ENCODE measurements around the gene NHSL1.

DNA sequence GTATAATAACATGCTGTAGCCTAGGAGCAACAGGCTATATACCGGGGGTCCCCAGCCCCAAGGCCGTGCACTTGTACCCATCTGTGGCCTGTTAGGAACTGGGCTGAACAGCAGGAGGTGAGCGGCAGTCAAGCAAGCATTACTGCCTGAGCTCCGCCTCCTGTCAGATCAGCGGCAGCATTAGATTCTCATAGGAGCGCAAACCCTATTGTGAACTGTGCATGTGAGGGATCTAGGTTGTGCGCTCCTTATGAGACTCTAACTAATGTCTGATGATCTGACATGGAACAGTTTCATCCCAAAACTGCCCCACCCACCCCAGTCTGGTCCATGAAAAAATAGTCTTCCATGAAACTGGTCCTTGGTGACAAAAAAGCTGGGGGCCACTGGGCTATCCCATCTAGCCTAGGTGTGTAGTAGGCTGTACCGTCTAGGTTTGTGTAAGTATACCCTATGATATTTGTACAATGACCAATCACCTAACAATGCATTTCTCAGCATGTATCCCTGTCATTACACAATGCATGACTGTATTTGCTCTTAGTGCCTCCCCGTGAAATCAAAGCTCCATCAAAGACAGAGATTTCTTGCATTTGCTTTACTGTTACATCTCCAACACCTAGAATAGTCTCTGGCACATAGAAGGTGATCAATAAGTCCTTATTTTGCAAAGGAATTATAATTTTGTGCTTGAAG, 30.8 kb downstream of the NHSL1 start:
- no peak for TF ChIP-seq CTCF (IDR thresholded peaks at IDR 0.05)
- TF ChIP-seq POLR2A (IDR thresholded peaks at IDR 0.05), result no peak

Data from breast epithelium (tissue), 3 donors.